Limb (tissue), 2 donors: ENCODE results near the gene ERN1.

Experiments used
- DNase-seq, 2 donors: peaks; one replicate each; pipeline ENCODE4 v3.0.0-alpha.2; 2016; ENCODE audit errors: extremely low spot score in 2 of 2

The ERN1 gene

GRCh38 chr17:63989622-63990345 is 140.2 kb downstream of the ERN1 start:
- no peak for DNase-seq
